ENCODE measurements around the gene ARHGEF37.

DNA sequence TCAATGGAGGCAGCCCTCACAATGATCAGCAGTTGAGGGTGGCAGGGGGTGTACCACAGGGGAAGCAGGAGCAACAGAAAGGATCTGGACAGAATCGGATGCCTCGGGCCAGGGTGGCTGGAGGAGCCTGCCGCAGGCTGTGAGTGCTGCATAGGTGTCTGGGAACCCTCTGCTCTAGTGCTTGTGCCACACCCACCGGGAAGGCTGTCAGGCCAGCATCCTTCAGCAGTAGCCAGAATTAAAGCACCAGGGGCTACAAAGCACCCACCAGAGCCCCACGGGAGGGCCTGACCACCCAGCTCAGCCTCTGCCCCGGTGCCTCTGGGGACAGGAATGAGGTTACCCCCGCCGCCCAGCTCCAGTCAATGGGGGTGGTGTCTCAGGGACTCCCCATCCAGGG lies 49.0 kb downstream of the ARHGEF37 start:
- TF ChIP-seq CTCF (IDR thresholded peaks at IDR 0.05) (no peak), POLR2A (IDR thresholded peaks at IDR 0.05) (no peak)

Data from Peyer's patch (tissue), 4 donors.